Ramos (cell line): ENCODE results near the gene SYT7.

Experiments
- in situ Hi-C: fragments of 300-500 bp; cut with MboI; formaldehyde crosslinking; loops from one replicate; pipeline ENCODE4 v1.14.3; 2022; ENCODE audit warnings: low sequenced_read_pairs; ENCODE audit not compliant: unreplicated experiment

Gene SYT7

GRCh38 chr11:61540528-61540927 lies 40.3 kb downstream of the SYT7 start:
- in situ Hi-C loops: no loop called here

DNA sequence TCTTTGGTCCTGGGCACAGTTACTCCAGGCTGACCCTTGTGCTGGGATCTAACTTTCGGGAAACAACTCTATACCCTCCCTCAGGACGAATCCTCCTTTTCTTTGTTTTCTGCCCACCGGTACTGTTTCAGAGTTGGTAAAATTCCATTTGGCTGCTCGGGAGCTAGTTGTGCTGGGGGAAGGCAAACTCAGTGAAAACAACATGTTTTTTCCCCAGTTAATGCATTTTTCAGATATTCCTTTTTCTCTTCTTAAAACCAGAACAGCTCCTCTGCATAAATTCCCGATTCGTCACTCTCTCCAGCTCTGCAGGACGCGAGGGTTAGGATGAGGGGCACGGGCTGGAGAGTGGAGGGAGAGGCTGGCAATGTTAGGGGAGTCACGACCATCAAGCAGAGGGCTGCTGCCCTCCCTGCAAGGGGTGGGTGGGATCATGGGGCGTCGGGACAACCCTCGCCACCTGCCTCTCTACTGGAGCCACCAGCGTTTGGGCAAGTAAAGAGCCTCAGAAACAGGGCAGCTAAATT lies 41.0 kb downstream of the SYT7 start:
- in situ Hi-C loops: no loop called here

DNA sequence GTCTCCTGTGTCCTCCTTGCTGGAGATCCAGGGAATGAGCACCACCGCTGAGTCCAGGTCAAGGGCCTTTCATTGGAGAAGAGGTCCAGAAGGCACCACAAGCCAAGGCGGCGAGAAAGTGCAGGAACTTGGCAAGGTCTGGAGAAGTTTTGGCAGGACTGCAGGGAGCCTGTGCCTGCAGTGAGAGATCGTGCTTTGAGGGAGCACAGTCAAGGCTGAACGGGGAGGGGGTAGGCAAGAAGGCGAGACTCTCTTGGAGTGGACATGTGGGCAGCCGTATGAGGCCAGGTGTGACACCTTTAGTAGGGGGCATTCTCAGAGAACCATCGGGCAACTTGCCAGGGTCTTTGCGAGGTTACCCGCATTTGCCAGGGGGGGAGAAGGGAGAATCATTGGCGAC lies 41.9 kb downstream of the SYT7 start:
- in situ Hi-C loops: no loop called here

- in situ Hi-C loops: no loop called here
Measured at GRCh38 chr11:61538636-61538961, 42.3 kb downstream of the SYT7 start.

- in situ Hi-C loops: no loop called here
Measured at GRCh38 chr11:61537326-61537725, 43.5 kb downstream of the SYT7 start.

DNA sequence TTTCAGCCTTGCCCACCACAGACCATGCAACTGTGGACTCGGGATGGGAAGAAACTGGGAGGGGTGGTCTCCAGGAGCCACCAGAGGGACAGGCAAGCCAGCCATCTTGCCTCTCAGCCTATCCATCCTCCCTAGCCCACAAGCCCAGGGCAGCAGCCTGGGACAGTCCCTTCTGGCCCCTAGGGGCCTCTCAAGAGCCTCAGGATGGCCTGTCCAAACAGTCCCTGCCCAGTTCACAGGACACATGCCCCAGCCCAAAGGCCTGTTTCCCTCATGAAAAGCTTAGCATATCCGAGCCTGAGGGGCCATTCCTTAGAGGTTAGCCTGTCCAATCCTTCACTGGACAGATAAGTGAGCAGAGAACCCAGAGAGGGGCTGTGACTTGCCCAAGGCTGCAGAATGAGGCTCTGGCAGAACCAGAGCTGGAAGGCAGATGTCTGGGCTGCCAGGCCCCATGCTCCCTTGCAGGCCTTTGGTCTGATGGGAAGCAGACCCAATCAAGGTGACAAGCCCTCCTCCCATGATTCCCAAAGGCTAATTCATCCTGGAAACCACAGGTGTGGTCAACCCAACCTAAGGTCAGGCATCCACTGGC lies 44.1 kb downstream of the SYT7 start:
- in situ Hi-C loops: no loop called here

DNA sequence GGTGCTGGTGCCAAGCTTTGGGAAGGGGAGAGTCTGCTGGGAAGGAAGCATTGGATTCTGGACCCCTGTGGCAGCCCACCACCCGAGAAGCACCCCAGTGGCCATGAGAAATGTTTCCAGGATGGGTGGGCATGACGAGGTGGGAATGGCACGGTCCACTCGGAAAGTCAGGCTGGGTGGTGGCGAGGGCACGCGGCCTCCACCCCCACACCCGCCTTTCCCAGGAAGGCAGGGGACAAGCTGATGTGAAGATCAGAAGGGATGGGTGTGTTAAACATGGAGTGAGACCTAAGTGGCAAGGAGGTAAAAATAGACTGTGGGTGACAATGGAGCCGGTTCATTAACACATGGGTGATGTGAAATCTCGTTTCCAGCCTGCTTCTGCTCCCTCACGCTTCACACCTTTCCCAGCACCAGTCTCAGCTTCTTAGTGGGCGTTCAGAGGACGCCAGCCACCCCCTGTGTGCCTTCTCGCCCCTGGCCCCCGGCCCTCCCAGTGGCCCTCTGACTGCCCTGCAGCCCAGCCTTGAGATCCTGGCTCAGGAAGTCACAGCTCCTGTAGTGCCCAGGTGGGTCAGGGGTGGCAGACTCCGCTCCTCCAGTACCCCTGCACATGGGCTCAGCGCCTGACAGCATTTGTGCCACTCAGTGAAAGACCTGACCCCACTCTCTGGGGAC lies 44.7 kb downstream of the SYT7 start:
- in situ Hi-C loops: no loop called here

- in situ Hi-C loops: no loop called here
Measured at GRCh38 chr11:61534933-61535839, 45.7 kb downstream of the SYT7 start.

GRCh38 chr11:61534025-61534932 lies 46.6 kb downstream of the SYT7 start:
- in situ Hi-C loops: no loop called here

GRCh38 chr11:61533401-61533800 lies 47.5 kb downstream of the SYT7 start:
- in situ Hi-C loops: no loop called here

DNA sequence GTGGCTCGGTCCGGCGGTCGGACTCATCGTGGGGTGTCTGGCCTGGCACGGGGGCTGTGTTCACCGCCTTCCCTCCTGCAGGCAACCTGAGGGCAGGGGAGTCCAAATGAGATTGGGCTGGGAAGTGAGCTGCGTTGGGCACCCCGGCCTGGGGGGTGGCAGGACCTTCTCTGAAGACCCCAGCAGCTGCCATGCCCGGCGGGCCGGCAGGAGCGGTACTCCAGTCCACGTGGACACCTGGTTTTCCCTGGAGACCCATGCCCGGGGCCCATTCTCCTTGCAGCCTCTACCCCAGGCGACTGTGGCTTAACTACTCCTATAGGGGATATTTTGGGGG lies 47.9 kb downstream of the SYT7 start:
- in situ Hi-C loops: no loop called here

DNA sequence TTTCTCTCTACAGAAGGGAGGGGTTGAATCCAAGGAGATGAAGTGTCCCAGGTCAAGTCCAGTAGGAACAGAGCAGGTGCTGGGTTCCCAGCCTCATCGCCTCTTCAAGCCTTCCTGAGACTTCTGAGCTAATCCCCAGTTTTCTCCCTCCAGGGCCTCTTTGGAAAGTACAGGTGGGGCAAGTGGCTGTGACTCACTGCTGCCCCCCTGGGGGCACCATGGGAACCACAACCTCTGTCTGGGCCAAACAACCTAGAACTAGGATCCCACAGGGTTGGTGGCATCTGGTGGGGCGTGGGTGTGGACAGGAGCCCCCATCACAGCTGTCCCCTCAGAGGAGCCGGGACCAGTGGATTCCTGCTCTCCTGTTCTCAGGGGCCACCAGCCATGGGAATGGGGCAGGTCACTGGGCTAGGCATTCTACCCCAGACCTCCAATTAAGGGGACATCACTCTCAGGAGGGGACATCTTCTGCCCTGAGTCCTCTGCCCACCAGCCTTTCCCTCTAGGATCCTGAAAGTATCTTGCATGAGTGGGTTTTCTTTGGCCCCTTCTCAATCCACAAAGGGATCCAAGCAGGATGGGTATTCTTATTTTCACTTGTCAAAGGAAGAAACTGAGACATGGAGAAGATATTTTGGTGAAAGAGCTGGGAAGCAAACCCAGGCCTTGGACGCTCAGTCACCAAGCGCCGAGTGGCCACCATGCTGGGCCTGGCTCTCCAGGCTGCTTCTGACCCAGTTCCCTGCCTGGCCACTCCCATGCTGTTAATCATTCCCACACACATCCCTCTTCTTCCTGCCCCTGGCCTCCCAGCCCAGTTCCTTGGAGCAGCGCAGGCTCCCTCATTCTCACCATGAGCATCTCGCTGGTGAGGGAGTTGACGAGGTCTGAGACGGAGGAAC lies 48.5 kb downstream of the SYT7 start:
- in situ Hi-C loops: no loop called here

GRCh38 chr11:61531044-61531443 lies 49.8 kb downstream of the SYT7 start:
- in situ Hi-C loops: no loop called here

- in situ Hi-C loops: no loop called here
Measured at GRCh38 chr11:61529537-61530225, 51.2 kb downstream of the SYT7 start.

- in situ Hi-C loops: no loop called here
Measured at GRCh38 chr11:61528114-61528513, 52.8 kb downstream of the SYT7 start.

DNA sequence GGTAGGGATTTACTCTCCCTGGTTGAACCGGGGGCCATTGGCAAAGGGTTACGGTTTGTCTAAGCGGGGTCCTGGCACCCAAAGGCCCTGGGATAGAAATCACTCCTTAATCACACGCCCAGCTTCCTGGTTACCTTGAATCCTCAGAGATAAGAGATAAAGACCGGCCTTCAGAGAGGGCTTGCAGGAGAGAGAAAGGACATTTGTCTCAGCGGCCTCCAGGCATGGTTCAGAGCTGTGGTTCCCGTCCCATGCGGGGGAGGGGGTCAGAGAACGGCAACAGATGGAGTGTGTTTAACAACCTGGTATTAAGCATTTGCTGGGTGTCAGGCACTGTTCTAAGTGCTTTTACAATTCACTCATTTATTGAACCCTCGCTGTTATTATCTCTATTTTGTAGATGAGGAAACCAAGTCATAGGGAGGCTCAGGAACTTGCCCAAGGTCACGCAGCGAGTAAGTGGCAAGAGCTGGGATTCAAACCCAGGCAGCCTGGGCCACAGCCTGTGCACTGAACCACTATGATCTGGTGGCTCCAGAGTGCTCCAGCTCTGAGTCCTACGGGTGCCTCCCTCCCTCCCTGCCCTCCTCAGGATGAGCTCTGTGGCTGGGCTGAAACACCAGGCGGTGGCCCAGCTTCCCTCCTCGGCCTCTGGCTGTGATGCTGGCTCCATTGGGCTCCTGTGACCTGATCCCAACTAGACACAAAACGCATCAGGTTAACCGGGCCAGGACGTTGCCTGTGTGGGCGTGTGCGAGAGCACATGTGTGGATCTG lies 53.7 kb downstream of the SYT7 start:
- in situ Hi-C loops: no loop called here

DNA sequence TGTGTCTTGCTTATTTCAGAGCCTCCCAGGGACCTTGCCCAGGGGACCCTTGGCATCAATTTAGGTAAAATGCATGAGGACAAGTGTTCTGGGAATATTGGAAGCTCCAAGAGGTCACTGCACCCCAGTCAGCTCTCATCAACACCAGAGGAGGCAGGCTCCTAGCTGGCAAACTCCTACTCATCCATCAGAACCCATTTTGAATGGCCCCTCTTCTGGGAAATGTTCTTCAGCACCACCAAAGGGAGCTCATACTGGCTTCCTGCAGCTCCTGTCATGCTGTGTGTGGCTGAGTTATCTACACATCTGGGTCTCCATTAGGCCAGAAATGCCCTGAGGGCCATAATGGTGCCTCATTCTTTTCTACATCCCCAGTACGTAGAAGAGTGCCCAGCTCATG lies 54.6 kb downstream of the SYT7 start:
- in situ Hi-C loops: no loop called here

DNA sequence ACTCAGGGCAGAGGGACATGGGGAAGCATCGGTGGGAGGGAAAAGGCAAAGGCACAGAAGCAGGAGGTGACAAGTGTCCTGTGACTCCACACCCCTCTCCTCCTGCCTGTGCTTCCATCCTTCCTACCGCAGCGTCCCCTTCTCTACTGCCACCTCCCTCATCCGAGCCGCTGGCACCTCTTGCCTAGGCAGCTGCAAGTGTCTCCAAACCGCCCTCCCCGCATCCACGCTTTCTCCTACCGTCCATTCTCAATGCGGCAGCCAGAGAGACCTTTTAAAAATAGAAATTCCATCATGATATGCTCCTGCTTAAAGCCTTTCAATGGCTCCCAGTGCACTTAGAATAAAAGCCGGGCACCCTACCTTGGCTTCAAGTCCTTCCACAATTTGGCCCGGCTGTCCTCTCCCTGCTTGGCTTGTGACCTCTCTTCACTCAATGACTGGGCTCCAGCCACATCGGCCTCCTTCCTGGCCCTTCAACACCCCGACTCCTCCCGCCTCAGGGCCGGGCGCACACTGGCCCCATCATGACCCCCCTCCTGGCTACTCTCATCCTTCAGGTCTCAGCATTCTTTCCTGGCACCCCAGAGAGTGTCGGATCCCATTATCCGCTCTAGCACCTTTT lies 55.8 kb downstream of the SYT7 start:
- in situ Hi-C loops: no loop called here
